Body of pancreas (tissue), 4 donors: ENCODE data around the gene RASGRF2. TPM values are rescaled to one million over a fixed set of nuclear protein-coding genes. Genes with fewer than 3 reads are reported as not detected.
A peak's percentile ranks its signal among the peaks of the same experiment; 100 is the strongest.

Experiments used
- ATAC-seq: fragments of 150-250 bp; one replicate; pipeline ENCODE4 v1.9.1; 2016
- DNase-seq, 4 donors: peaks; one replicate each; pipeline ENCODE4 v3.0.0-alpha.2; 2019
- H3K27ac ChIP-seq, 4 donors: fragments of 200-600 bp; sonication (generic); 1 replicate in 3 of 4; 2 replicates in 1 of 4; pipeline versions ENCODE4 v1.5.1 to v1.6.1; 2016 to 2019; ENCODE audit warnings: mild to moderate bottlenecking in 1 of 4, mixed read lengths in 1 of 4, moderate library complexity in 1 of 4
- H3K27me3 ChIP-seq, 2 donors: fragments of 200-600 bp; sonication (generic); one replicate each; pipeline ENCODE4 v1.6.0; 2016; ENCODE audit warnings: mild to moderate bottlenecking in 1 of 2
- H3K36me3 ChIP-seq, 2 donors: fragments of 200-600 bp; sonication (generic); replicated peaks in 1 of 2; 2 replicates each; pipeline ENCODE4 v1.5.1; 2016; ENCODE audit warnings: low read depth in 2 of 2; ENCODE audit not compliant: insufficient read depth in 1 of 2
- H3K4me1 ChIP-seq: fragments of 200-600 bp; sonication (generic); one replicate; pipeline ENCODE4 v1.6.0; 2016
- H3K4me3 ChIP-seq, 2 donors: fragments of 200-600 bp; sonication (generic); 1 replicate in 1 of 2; 2 replicates in 1 of 2; pipeline ENCODE4 v1.5.1; 2016 to 2019
- H3K9me3 ChIP-seq, 3 donors: fragments of 200-600 bp; sonication (generic); 1 replicate in 2 of 3; 2 replicates in 1 of 3; pipeline ENCODE4 v1.5.1; 2016
- CTCF ChIP-seq, 7 experiments: fragments of 450-650 bp in 4 of 7; fragments of 200-600 bp in 3 of 7; sonication (generic) in 3 of 7; IDR thresholded peaks; one replicate each; pipeline ENCODE4 v1.5.1; 2016 to 2019; ENCODE audit warnings: antibody characterized with exemption in 7 of 7
- POLR2A ChIP-seq, 3 donors: fragments of 450-650 bp; IDR thresholded peaks; one replicate each; pipeline ENCODE4 v1.6.1; 2016; ENCODE audit warnings: antibody characterized with exemption in 3 of 3, mild to moderate bottlenecking in 2 of 3
- WGBS, 2 donors: methylation state at CpG; one replicate each; pipeline ENCODE4 v1.1.5; 2017; 5-methylcytosine and 5-hydroxymethylcytosine counted together
- intact Hi-C: fragments of 100-400 bp; cut with DNase I; formaldehyde crosslinking; loops from one replicate; pipeline ENCODE4 v1.15.1; 2023
- total RNA-seq, 2 donors: library from RNA; depleted of rRNA; stranded (reverse); fragments of >200 nt; gene quantifications; one replicate each; pipeline ENCODE4 v1.1.0, GENCODE V29; 2016

Gene RASGRF2
- total RNA-seq, 2 donors from 2014 or later = 1.6 to 3.6 TPM

- no peaks in the 10 kb centered on the region for H3K36me3 ChIP-seq
- TF ChIP-seq POLR2A (IDR thresholded peaks at IDR 0.05) (no peak), CTCF (IDR thresholded peaks at IDR 0.05) (no peak)
- intact Hi-C loops = no loop called here
These were observed 252.9 kb downstream of the RASGRF2 start for GRCh38 chr5:81213070-81213469.

GRCh38 chr5:81214848-81215247, 254.7 kb downstream of the RASGRF2 start:
- Histone ChIP-seq H3K4me3 (no peak overlapping the region), H3K27me3 (no peaks in the 10 kb centered on the region), H3K9me3 (no peaks in the 10 kb centered on the region), H3K36me3 (no peaks in the 10 kb centered on the region), H3K4me1 (peaks cover 20% of the 10 kb centered on the region), H3K27ac (no peak overlapping the region)
- ATAC-seq = no peak
- 90 to 94% methylated on average over 8 of the region's 8 CpGs for WGBS, 2 donors
- TF ChIP-seq POLR2A (IDR thresholded peaks at IDR 0.05) (no peak), CTCF (IDR thresholded peaks at IDR 0.05) (no peak)
- intact Hi-C loops = no loop called here
- DNase-seq = no peak

More at GRCh38 chr5:81213070-81213469, 252.9 kb downstream of the RASGRF2 start:
- Histone ChIP-seq H3K4me3 (no peak overlapping the region), H3K27ac (peak overlapping the region; percentile 0 to 63 (median 34)), H3K9me3 (no peaks in the 10 kb centered on the region), H3K27me3 (no peaks in the 10 kb centered on the region), H3K4me1 (peaks cover 20% of the 10 kb centered on the region)
- WGBS, 2 donors = 40 to 72% methylated on average over 1 to 3 of the region's 3 CpGs
- peak; percentile 76 for ATAC-seq
- DNase-seq = peak; percentile 40 to 62 (median 47)

GRCh38 chr5:81216152-81216551, 256.0 kb downstream of the RASGRF2 start:
- TF ChIP-seq POLR2A (IDR thresholded peaks at IDR 0.05) (no peak), CTCF (IDR thresholded peaks at IDR 0.05) (no peak)
- Histone ChIP-seq H3K4me3 (no peak overlapping the region), H3K36me3 (no peaks in the 10 kb centered on the region), H3K27ac (no peak overlapping the region), H3K9me3 (no peaks in the 10 kb centered on the region), H3K4me1 (peaks cover 20% of the 10 kb centered on the region), H3K27me3 (no peaks in the 10 kb centered on the region)
- DNase-seq (no peak), ATAC-seq (no peak)
- intact Hi-C loops = no loop called here
- 60 to 82% methylated on average over 3 of the region's 3 CpGs for WGBS, 2 donors

GRCh38 chr5:81219389-81219788, 259.2 kb downstream of the RASGRF2 start:
- Histone ChIP-seq H3K27me3 (no peaks in the 10 kb centered on the region), H3K36me3 (no peaks in the 10 kb centered on the region), H3K27ac (no peak overlapping the region), H3K9me3 (no peaks in the 10 kb centered on the region), H3K4me1 (no peaks in the 10 kb centered on the region), H3K4me3 (no peak overlapping the region)
- no peak for ATAC-seq
- DNase-seq = no peak
- 92 to 99% methylated on average over 3 of the region's 3 CpGs for WGBS, 2 donors
- TF ChIP-seq POLR2A (IDR thresholded peaks at IDR 0.05) (no peak), CTCF (IDR thresholded peaks at IDR 0.05) (no peak)
- intact Hi-C loops = no loop called here

- no peaks in the 10 kb centered on the region for H3K9me3 ChIP-seq
- TF ChIP-seq POLR2A (IDR thresholded peaks at IDR 0.05) (no peak), CTCF (IDR thresholded peaks at IDR 0.05) (no peak)
- H3K4me3 ChIP-seq = no peak overlapping the region
- no peak for DNase-seq
- no peak for ATAC-seq
- no peaks in the 10 kb centered on the region for H3K27me3 ChIP-seq
- no peaks in the 10 kb centered on the region for H3K36me3 ChIP-seq
- no peaks in the 10 kb centered on the region for H3K4me1 ChIP-seq
- intact Hi-C loops = no loop called here
- no peak overlapping the region for H3K27ac ChIP-seq
These were observed 262.1 kb downstream of the RASGRF2 start for GRCh38 chr5:81222285-81222684.
